LHCN-M2 (cell line): ENCODE data around the gene ACSL5. TPM values are rescaled to one million over a fixed set of nuclear protein-coding genes. Genes with fewer than 3 reads are reported as not detected.
A peak's percentile ranks its signal among the peaks of the same experiment; 100 is the strongest.
"Not testable (repeated sequence)": the region's sequence is repeated elsewhere in the genome, so short reads cannot be mapped to it uniquely, and the experiment has no call there.

ENCODE experiments used
- DNase-seq: peaks from one replicate; pipeline ENCODE4 v3.0.0-alpha.2; 2012; ENCODE audit warnings: low read depth
- total RNA-seq: library from RNA; depleted of rRNA; stranded (reverse); fragments of >200 nt; gene quantifications from 2 replicates; pipeline ENCODE4 v1.2.3, GENCODE V29; 2014

Gene ACSL5
- total RNA-seq, 1 experiment from 2014 or later = 0.29 TPM

DNA sequence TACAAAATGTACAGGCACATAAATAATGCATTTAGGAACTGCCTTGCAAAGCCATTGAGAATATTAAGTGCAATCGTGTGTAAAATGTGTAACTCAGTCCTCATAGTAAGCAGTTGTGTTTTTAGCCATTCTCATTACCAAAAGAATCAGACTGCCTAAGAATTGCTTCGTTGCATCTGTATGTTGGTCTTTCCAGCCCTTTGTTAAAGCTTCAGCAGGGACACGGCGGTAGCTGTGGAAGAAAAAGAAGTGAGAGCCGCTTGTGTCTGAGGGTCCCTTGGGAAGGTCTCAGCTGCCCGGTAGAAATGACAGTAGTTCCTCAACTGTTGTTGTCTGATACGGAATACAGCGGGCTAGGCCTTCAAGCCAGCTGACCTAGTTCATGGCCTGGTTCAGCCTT, 22.8 kb upstream of the ACSL5 start:
- DNase-seq = no peak

DNA sequence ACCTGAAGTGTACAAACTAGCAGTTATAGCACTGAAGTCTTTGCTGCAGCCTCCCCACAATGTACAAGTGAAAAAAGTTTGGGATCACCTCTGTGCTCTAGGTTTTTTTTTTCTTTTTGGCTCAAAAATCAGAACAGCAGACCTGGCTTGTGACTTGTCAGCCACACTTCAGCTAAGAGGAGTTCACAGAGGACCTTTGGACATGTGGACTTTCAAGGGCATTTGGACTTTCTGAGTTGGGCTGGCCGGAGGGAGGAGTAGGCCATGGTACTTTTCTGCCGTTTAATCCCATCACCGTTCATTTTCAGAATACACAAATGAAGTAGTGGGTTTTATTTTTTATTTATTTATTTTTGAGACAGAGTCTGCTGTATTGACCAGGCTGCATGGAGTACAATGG, 21.9 kb upstream of the ACSL5 start:
- no peak for DNase-seq

DNA sequence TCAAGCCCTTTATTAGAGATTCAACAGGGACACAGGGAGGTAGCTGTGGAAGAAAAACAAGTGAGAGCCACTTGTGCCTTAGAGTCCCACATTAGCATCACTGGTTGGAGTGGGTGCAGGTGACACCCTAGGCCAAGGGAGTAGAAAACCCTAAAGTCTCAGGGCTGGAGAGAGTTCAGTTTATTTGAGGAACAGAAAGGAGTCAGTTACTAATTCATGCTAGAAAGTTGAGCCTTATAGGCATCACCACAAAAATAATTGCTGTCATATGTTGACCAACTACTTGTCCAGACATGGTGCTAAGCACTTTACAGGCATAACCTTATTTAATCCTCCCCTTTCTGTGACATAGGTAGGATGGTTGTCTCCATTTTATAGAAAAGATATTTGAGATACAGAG, 20.9 kb upstream of the ACSL5 start:
- DNase-seq = no peak

DNA sequence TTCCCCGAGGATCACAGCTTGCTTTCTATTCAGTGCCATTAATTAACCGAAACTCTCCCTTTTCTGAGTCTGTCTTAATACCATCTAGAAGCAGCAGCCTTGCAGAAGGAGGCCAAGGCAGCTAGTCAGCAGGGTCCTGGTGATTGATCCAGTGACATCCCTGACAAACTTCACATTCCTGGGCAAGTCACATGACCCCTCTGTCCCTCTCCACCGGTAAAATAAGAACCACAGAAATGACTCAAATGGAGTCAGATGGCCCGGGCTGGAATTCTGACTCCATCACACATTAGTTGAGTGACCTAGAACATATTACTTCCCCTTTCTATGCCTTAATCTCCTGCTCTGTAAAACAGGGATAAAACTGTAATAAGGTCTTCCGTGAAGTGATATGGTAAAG, 17.2 kb upstream of the ACSL5 start:
- no peak for DNase-seq

DNA sequence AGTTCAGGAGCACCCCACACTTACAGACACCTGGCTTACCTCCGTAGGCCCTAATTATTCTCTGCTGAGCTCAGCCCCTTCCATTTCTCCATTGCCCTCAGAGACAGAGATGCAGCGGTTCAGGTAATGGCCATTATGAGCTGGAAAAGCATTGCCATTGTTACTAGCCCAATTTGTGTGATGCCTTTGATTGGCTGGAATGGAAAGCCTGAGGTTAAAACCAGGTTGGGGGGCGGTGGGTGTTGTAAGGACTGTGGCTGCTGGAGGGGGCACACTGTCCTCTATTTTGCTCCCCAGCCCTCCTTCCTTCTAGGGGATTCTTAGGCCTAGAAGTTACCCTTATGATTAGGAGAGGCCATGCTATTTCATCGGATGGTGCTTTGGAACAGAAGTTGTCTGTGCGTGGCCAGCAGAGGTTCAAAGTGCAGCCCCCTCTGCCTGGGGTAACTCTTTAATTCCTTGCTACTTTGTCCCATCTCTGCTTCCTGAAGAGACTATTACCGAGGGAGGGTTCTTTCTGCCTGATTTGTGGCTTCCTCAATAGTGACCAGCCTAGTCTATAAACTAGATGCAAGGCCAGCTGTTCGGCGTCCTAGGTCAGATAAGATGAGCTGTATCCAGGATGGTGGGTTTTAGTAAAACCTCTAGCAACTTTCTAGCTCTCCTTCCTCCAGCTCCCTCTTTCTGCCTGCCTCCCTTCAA, 14.2 kb upstream of the ACSL5 start:
- DNase-seq = no peak

DNA sequence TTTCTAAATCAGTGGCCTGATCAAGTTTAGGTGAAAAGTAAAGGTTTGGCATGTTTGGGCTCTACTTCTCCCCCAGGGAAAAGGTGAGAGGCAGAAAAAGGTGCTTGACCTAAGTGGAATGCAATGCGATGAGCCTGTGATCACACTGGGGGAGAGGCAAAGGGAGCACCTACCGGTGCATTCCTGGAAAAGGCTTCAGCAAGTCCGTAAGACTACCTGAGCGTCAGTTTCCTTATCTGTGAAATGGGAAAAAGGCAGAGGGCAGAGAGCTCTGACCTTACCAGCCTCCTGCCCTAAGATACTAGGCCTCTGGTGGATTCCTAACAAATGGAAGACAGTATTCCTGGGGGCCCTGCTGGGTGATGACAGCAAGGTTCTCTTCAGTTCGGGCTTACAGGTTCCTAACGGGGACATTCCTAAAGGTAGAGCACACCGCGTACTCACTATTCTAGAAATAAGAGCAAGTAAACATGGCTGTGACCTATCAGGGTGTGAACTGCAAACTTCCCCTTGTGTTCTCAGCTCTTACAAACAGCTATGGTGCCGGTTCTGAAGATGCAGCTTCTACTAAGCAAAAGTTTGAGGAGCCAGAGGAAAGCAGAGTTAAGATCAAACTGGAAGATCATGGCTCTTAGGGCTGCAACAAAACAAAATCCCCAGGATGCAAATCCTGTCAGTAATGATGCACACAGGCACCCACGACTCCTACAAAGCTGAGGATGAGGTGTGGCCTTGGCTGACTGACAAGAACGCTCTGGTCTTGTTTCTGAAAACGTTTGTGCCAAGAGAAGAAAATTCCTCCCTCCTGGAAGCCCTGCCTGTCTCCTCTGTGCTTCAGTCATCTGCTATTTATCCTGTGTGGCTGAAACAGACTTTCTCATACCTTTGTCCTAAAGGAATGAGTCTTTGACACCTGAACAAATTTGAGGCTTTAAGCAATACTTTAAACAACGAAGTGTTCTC, 13.3 kb upstream of the ACSL5 start:
- DNase-seq = peak; percentile 21

DNA sequence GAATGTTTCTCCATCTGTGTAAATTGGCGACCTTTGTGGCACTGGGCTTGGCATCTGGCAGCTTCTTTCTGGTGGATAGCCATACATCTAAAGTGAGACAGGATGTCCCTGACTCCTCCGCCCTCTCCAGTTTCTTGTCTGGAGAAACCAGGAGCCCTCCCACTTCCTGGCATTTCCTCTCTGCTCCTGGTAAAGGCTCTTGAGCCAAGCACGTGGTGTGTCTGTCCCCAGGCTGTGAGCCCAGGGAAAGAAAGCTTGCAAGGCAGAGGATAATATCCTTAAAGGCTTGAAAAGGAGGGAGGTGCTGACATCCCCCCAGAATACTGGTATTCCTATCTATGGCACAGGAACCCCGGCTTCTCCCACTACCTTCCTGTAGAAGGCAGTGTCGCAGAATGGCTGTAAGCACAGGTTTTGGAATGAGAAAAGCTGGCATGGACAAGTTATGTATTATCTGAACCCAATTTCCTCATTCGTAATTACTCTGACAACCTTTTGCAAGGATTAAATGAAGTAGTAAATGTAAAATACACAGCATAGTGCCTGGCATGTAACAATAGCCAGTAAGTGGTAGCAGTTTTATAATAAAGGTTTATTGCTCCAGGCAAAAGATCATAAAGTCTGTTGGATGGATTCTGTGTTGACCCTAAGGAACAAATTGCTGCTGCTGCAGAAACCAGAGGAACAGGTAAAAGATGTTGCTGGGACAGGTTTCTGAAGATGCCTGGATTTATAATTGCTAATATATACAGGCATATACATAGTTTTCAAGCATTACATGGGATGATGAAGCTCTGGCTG, 11.8 kb upstream of the ACSL5 start:
- peak; percentile 34 for DNase-seq

DNA sequence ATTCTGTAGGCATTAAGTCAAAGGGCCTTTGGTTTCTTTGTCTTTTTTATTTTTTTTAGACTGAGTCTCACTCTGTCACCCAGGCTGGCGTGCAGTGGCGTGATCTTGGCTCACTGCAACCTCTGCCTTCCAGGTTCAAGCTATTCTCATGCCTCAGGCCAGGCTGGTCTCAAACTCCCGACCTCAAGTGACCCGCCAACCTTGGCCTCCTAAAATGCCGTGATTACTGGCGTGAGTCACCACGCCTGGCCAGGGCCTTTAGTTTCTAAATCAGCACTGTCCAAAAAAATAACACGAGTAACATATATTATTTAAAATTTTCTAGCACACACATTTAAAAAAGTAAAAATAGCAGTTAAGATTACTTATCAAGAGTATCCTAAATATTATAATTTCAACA, 11.1 kb upstream of the ACSL5 start:
- DNase-seq = peak; percentile 15

DNA sequence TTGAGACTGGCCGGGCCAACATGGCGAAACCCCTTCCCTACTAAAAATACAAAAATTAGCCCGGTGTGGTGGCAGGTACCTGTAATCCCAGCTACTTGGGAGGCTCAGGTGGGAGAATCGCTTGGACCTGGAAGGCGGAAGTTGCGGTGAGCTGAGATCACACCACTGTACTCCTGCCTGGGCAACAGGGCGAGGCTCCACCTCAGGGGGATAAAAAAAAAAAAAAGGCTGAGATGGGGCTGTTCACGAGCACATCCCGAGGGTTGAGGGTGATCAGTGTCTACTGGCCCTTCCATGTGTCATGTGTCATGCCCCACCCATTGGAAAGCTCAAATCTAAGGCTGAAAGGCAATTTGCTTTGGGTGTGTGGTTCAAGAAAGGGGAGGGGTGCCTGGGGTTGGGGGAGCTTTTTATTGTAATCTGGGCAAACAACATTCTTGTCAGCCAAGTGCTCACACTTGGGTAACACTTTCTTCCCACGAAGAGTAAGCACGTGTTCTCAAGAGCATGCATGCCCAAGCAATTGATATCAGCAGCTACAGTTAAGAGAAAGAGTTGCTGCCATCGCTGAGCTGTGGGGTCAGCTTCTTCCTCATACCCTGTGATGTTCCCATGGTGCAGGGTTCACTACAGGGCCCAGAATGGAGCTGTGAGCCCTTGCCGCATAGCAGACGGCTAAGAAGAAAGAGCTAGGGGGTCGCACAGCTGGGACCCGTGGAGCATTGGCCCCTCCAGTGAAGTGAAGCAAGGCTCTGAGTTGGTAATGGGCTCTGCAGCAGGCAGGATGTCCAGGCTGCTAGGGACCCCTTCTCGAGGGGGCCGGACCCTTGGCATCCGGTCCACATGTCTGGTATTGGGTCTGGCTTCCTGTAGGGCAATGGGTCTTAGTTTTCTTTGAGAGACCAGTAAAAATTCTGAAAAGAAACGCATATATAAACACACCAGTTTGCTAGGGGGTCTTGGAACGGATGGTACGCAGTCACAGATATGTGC, 9.9 kb upstream of the ACSL5 start:
- DNase-seq = no peak

DNA sequence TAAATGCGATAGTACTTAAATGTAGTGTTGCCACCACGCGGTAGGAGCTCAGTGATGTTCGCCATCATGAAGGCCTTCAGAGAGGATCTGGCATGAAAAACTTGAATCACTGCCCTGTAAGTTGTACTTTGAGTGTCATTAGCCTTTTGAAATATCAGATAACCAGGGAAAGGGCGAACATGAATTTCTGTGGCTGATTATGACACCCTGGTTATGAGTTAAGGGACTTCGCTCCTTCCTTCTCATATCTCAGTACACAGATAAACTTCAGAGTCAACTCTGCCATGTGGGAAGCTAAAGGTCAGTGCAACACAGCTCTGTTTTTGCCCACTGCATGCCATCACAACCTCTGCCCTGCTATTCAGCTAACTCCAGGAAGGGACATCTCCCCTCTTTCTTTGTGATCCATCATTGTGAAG, 8.9 kb upstream of the ACSL5 start:
- no peak for DNase-seq

DNA sequence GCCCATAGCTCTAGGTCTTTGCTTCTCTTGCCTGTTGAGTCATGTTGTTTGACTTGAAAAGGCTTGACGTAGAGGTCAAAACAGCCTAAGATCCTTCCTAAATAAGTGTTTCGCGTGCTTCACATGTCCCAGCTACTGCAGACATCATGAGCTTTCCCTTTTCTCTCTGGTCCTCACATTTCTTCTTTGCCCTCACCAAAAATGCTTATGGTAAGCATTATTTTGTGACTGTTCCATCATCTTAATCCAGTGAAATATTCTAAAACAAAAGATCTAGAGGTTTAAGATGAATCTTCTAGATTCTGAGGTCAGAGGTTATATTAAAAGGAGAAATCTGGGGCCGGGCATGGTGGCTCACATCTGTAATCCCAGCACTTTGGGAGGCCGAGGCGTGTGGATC, 8.5 kb upstream of the ACSL5 start:
- DNase-seq = no peak

DNA sequence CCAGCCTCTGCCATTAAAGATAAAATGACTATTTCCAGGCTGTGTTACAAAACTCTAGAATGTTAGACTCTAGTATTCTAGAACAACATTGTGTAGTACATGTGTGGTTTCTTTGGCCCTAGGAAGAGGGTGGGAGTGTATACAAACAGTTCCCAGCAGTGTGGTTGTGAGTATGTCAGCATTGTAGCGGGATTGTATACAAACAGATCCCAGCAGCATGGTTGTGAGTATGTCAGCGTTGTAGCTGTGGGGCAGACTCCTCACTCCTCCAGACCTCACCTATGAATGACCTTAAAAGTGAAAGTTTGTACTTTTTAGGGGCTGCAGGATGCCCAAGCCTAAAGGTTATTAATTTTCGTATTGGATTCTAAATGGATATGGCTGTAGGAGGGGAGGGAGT, 6.9 kb upstream of the ACSL5 start:
- no peak for DNase-seq

DNA sequence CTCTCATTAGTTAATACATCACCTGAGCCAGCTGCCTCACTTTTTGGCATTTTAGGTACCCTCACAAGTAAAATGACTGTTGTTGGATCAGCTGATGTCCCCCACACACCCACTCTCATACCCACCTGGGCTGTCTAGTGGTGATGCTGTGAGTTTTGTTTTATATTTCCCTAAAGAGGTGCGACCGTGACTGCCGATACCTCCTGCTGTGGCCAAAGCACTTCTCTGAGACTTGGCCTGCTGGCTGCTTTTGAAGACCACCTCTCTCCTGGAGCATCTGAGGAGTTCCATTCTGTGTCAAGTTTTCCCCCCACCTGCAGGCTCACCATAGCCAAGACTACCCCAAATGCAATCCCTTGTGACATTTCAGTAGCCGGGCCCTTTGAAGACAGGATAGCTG, 6.4 kb upstream of the ACSL5 start:
- no peak for DNase-seq

DNA sequence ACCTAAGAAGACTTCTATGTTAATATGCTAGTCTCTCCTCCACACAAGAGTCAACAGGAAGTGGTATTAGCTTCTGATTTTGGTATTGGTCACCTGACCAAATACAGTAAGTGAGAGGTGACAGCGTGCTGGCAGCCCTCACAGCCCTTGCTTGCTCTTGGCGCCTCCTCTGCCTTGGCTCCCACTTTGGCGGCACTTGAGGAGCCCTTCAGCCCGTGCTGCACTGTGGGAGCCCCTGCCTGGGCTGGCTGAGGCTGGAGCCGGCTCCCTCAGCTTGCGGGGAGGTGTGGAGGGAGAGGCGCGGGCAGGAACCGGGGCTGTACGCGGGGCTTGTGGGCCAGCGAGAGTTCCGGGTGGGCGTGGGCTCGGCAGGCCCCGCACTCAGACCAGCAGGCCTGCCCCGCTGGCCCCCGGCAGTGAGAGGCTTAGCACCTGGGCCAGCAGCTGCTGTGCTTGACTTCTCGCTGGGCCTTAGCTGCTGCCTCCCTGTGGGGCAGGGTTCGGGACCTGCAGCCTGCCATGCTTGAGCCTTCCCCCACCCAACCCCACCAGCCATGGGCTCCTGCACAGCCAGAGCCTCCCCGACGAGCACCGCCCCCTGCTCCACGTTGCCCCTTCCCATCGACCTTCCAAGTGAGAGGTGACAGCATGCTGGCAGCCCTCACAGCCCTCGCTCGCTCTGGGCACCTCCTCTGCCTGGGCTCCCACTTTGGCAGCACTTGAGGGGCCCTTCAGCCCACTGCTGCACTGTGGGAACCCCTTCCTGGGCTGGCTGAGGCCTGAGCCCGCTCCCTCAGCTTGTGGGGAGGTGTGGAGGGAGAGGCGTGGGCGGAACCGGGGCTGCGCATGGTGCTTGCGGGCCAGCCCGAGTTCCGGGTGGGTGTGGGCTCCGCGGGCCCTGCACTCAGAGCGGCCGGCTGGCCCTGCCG, 4.2 kb upstream of the ACSL5 start:
- no peak for DNase-seq

DNA sequence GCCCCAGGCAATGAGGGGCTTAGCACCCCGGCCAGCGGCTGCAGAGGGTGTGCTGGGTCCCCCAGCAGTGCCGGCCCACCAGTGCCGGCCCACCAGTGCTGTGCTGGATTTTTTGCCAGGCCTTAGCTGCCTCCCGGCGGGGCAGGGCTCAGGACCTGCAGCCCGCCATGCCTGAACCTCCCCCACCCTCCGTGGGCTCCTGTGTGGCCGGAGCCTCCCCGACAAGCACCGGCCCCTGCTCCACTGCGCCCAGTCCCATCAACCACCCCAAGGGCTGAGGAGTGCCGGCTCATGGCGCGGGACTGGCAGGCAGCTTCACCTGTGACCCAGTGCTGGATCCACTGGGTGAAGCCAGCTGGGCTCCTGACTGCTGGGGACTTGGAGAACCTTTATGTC, 3.5 kb upstream of the ACSL5 start:
- DNase-seq = no peak

DNA sequence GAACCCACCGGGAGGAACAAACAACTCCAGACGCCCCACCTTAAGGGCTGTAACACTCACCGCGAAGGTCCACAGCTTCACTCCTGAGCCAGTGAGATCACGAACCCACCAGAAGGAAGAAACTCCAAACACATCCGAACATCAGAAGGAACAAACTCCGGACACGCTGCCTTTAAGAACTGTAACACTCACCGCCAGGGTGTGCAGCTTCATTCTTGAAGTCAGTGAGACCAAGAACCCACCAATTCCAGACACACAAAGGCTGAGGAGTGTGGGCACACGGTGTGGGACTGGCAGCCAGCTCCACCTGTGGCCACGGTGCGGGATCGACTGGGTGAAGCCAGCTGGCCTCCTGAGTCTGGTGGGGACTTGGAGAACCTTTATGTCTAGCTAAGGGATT, 2.6 kb upstream of the ACSL5 start:
- DNase-seq = not testable (repeated sequence)

DNA sequence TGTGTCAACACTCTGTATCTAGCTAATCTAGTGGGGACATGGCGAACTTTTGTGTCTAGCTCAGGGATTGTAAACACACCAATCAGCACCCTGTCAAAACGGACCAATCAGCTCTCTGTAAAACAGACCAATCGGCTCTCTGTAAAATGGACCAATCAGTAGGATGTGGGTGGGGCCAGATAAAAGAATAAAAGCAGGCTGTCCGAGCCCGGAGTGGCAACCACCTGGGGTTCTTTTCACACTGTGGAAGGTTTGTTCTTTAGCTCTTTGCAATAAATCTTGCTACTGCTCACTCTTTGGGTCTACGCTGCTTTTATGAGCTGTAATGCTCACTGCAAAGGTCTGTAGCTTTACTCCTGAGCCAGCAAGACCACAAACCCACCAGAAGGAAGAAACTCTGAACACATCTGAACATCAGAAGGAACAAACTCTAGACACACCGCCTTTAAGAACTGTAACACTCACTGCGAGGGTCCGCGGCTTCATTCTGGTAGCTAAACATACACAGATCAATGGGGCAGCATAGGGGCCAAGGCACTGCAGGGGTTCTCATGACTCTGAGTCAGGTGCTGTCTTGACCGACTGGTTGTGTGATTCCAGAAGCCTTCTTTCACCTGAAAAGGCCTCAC, 1.6 kb upstream of the ACSL5 start:
- DNase-seq = not testable (repeated sequence)

DNA sequence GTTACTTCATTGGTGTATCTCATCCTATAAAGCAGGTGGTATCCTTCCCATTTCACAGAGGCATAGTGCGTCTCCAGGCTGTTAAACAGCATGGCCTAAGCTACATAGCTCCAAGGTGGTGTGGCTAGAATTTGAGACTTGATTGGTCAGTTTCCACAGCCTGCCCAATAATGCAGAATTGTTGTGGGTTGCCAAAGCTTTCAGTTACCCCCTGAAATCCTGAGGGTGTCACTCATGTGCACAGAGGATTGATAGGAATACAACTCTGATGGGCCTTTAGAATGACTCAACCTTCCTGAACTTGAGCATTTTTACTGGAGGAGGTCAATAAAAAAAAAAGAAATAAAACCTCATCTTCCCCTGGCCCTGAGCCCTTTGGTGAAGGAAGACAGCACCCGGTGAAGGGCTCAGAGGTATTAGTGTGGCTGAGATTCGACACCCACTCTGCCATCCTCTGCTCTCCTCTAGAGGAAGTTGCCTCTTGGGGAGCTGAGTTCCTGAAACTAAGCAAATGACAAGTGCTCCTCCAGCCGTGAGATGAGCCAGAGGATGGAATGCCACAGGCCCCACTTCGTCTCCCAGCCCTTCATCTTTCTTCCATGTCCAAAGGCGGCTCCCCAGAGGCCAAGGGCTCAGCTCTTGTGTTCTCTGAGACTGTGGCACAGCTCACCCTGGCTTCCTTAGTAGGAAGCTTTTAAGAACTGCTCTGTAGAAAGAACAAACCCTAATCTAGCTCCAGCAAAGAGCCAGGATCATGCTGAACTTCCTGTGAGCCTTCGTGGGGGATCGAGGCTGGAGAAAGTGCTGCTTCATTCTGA, 1.0 kb downstream of the ACSL5 start:
- peak; percentile 11 for DNase-seq
